ENCODE results near the gene CIAO3.

Gene CIAO3

DNA sequence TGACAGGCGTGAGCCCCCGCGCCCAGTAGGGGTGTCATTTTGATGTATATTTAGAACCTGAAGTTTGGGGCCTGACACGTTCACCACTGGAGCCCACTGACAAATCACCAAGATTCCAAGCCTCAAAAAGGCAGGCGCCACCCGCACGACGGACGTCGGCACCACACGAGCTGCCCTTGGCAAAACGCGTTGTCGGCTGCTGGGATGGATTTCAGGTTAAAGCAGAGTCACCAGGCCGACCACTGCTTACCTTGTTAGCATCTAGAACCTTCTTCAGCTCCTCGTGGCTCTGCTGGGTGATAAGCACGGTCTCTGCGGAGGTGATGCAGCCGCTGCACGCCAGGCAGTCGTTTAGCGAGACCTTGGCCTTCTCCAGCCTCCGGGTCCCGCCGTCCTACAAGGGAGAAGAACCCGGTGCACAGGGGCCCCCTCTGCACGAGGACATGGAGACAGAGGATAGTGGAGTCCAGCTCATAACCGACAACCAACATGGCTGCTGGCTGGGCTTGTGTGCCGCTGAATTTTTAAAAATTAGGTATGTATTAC lies 3.8 kb downstream of the CIAO3 start:
- no peak for TF ChIP-seq Cebpa-rat (IDR thresholded peaks at IDR 0.05)
- Histone ChIP-seq H3K27ac (peak overlapping the region in 8 of 11 experiments; percentile 58 to 83 (median 72); a peak in 17 of 22 replicates), H3K4me3 (peak overlapping the region in 8 of 10 experiments; percentile 46 to 64 (median 56); a peak in 15 of 20 replicates), H3K27me3 (no peaks in the 10 kb centered on the region), H4K20me1 (peaks cover 7 to 49% (median 27%) of the 10 kb centered on the region in 11 experiments; a peak in 16 of 22 replicates), H3K4me1 (peaks cover 37 to 89% (median 79%) of the 10 kb centered on the region in 10 experiments), H3K4me2 (peak overlapping the region; percentile 70 to 100 (median 98)), H3K9ac (peak overlapping the region in 8 of 11 experiments; percentile 51 to 75 (median 67); a peak in 16 of 22 replicates), H3K36me3 (peaks cover 40 to 60% (median 52%) of the 10 kb centered on the region in 11 experiments), H3K9me3 (replicated peaks in 1 of 11) (no peaks in the 10 kb centered on the region)

- Histone ChIP-seq H3K27ac (peak overlapping the region in 7 of 11 experiments; percentile 13 to 83 (median 70); a peak in 11 of 22 replicates), H3K9me3 (replicated peaks in 1 of 11) (no peaks in the 10 kb centered on the region), H3K9ac (peak overlapping the region in 8 of 11 experiments; percentile 31 to 75 (median 66); a peak in 13 of 22 replicates), H3K4me3 (peak overlapping the region in 7 of 10 experiments; percentile 51 to 64 (median 56); a peak in 13 of 20 replicates), H3K36me3 (peaks cover 48 to 70% (median 61%) of the 10 kb centered on the region in 11 experiments), H3K4me2 (peak overlapping the region; percentile 70 to 100 (median 98); a peak in 20 of 22 replicates), H3K4me1 (peaks cover 37 to 94% (median 82%) of the 10 kb centered on the region in 10 experiments), H3K27me3 (no peaks in the 10 kb centered on the region), H4K20me1 (peaks cover 7 to 56% (median 34%) of the 10 kb centered on the region in 11 experiments; a peak in 19 of 22 replicates)
- no peak for TF ChIP-seq Cebpa-rat (IDR thresholded peaks at IDR 0.05)
These were observed 4.8 kb downstream of the CIAO3 start for GRCh38 chr16:735982-736453.

GRCh38 chr16:734981-735881 lies 5.6 kb downstream of the CIAO3 start:
- Histone ChIP-seq H3K9me3 (replicated peaks in 1 of 11) (no peaks in the 10 kb centered on the region), H3K4me1 (peaks cover 37 to 99% (median 81%) of the 10 kb centered on the region in 10 experiments), H3K27me3 (no peaks in the 10 kb centered on the region), H3K36me3 (peaks cover 54 to 78% (median 69%) of the 10 kb centered on the region in 11 experiments), H3K4me2 (peak overlapping the region in 10 of 11 experiments; percentile 88 to 100 (median 98); a peak in 19 of 22 replicates), H4K20me1 (peaks cover 7 to 64% (median 42%) of the 10 kb centered on the region in 11 experiments; a peak in 20 of 22 replicates), H3K27ac (peak overlapping the region in 6 of 11 experiments; percentile 1 to 81 (median 68); a peak in 5 of 22 replicates), H3K9ac (peak overlapping the region in 8 of 11 experiments; percentile 2 to 75 (median 65); a peak in 16 of 22 replicates), H3K4me3 (peak overlapping the region in 4 of 10 experiments; percentile 51 to 63 (median 56); a peak in 5 of 20 replicates)
- no peak for TF ChIP-seq Cebpa-rat (IDR thresholded peaks at IDR 0.05)

DNA sequence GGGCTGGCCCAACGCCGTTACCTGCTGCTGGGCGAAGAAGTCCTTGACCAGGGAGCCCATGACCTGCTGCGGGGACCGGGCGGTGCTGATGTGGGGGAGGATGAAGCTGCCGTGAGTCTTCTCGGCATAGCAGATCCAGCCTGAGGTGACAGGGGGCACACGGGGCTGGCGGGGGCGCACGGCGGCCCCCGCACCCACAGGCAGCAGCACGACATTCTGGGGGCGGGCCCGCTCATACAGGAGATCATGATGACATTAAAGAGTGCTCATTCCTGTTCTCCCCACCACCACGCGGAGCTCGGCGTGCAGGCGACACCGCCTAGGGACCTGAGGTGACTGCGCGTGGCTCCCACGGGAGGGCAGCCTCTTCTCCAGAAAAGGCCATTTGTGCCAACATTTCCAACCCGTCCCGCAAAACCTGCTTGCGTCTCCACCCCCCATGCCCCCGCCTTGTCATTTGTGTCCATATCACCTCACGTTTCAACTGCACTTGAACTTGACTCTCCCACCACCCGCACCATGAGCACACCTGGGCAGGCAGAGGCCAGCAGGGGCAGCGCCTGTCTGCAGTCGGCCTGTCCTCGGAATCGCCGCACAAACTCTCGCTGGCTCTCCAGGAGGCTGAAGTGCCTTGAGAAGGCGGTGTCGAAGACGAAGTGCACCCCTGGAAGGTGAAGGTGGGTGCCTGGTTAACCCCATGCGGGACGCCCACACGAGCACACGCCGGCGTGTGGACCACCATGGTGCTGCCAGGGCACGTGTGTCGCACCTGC lies 6.4 kb downstream of the CIAO3 start:
- peak overlapping the region in 8 of 11 experiments; percentile 92 to 100 (median 98); a peak in 16 of 22 replicates for H3K4me2 ChIP-seq
- H3K4me3 ChIP-seq = no peak overlapping the region
- peaks cover 13 to 67% (median 50%) of the 10 kb centered on the region in 11 experiments; a peak in 21 of 22 replicates for H4K20me1 ChIP-seq
- H3K27ac ChIP-seq = no peak overlapping the region
- no peaks in the 10 kb centered on the region for H3K9me3 ChIP-seq (replicated peaks in 1 of 11)
- peak overlapping the region in 4 of 11 experiments; percentile 65 to 75 (median 72); a peak in 6 of 22 replicates for H3K9ac ChIP-seq
- peaks cover 28 to 91% (median 73%) of the 10 kb centered on the region in 10 experiments for H3K4me1 ChIP-seq
- TF ChIP-seq Cebpa-rat (IDR thresholded peaks at IDR 0.05) = no peak
- H3K36me3 ChIP-seq = peaks cover 58 to 84% (median 77%) of the 10 kb centered on the region in 11 experiments
- no peaks in the 10 kb centered on the region for H3K27me3 ChIP-seq

GRCh38 chr16:733382-734207 lies 7.2 kb downstream of the CIAO3 start:
- peaks cover 18 to 72% (median 55%) of the 10 kb centered on the region in 11 experiments; a peak in 21 of 22 replicates for H4K20me1 ChIP-seq
- no peaks in the 10 kb centered on the region for H3K27me3 ChIP-seq
- TF ChIP-seq Cebpa-rat (IDR thresholded peaks at IDR 0.05) = no peak
- no peak overlapping the region for H3K4me3 ChIP-seq
- peak overlapping the region in 5 of 11 experiments; percentile 97 to 100 (median 98); a peak in 8 of 22 replicates for H3K4me2 ChIP-seq
- no peaks in the 10 kb centered on the region for H3K9me3 ChIP-seq (replicated peaks in 1 of 11)
- H3K4me1 ChIP-seq = peaks cover 24 to 89% (median 70%) of the 10 kb centered on the region in 10 experiments
- 0 out of 22 replicates have a peak overlapping the region, but pooled peaks of 2 of the 11 experiments have one; percentile 1 to 27 for H3K9ac ChIP-seq
- peaks cover 58 to 85% (median 79%) of the 10 kb centered on the region in 11 experiments for H3K36me3 ChIP-seq
- no peak overlapping the region for H3K27ac ChIP-seq

GRCh38 chr16:732936-733335 lies 7.9 kb downstream of the CIAO3 start:
- Histone ChIP-seq H4K20me1 (peaks cover 18 to 73% (median 55%) of the 10 kb centered on the region in 11 experiments; a peak in 21 of 22 replicates), H3K4me3 (no peak overlapping the region), H3K4me2 (0 out of 22 replicates have a peak overlapping the region, but pooled peaks of 1 of the 11 experiments have one; percentile 4), H3K9me3 (replicated peaks in 1 of 11) (no peaks in the 10 kb centered on the region), H3K9ac (0 out of 22 replicates have a peak overlapping the region, but pooled peaks of 1 of the 11 experiments have one; percentile 1), H3K4me1 (peaks cover 20 to 85% (median 66%) of the 10 kb centered on the region in 10 experiments), H3K27me3 (no peaks in the 10 kb centered on the region), H3K27ac (no peak overlapping the region), H3K36me3 (peaks cover 58 to 85% (median 79%) of the 10 kb centered on the region in 11 experiments)
- no peak for TF ChIP-seq Cebpa-rat (IDR thresholded peaks at IDR 0.05)

- H3K9ac ChIP-seq = no peak overlapping the region
- H4K20me1 ChIP-seq = peaks cover 18 to 73% (median 55%) of the 10 kb centered on the region in 11 experiments; a peak in 21 of 22 replicates
- H3K4me1 ChIP-seq = peaks cover 14 to 84% (median 65%) of the 10 kb centered on the region in 10 experiments
- H3K4me2 ChIP-seq = peak overlapping the region in 2 of 11 experiments; percentile 4 to 41; a peak in 1 of 22 replicates
- H3K4me3 ChIP-seq = no peak overlapping the region
- peaks cover 58 to 83% (median 79%) of the 10 kb centered on the region in 11 experiments for H3K36me3 ChIP-seq
- H3K27me3 ChIP-seq = no peaks in the 10 kb centered on the region
- no peaks in the 10 kb centered on the region for H3K9me3 ChIP-seq (replicated peaks in 1 of 11)
- no peak overlapping the region for H3K27ac ChIP-seq
- TF ChIP-seq Cebpa-rat (IDR thresholded peaks at IDR 0.05) = no peak
These were observed 8.5 kb downstream of the CIAO3 start for GRCh38 chr16:732332-732731.
